Tongue (tissue), 2 donors: ENCODE measurements around the gene PAPSS2. TPM values are rescaled to one million over a fixed set of nuclear protein-coding genes. Genes with fewer than 3 reads are reported as not detected.
A peak's percentile ranks its signal among the peaks of the same experiment; 100 is the strongest.

Experiments used
- DNase-seq: peaks from one replicate; pipeline ENCODE4 v3.0.0-alpha.2; 2015
- total RNA-seq: library from RNA; depleted of rRNA; stranded (reverse); fragments of >200 nt; gene quantifications from one replicate; pipeline ENCODE4 v1.2.3, GENCODE V29; 2014

PAPSS2 gene
- total RNA-seq, 1 donor from 2014 or later: 19.8 TPM

GRCh38 chr10:87750817-87751216 lies 91.1 kb downstream of the PAPSS2 start:
- DNase-seq: no peak

DNA sequence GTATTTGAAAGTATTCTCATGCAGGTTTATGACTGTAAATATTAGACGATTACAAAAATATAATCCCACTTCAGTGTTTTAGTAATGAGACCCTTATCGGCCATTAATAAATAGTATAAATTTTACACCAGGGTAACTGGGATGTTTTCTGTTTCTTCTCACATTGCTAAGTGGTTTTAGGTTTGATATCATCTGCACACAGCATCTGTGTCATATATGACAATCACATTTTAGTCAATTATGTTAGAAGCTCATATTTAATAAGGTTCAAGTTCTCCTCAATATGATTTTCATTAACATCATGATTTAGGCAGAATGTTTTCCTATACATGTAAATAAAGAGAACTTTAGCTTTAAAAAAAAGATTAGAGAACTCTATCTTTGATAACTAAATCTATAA lies 91.6 kb downstream of the PAPSS2 start:
- no peak for DNase-seq

GRCh38 chr10:87752566-87752965 lies 92.9 kb downstream of the PAPSS2 start:
- DNase-seq: no peak

GRCh38 chr10:87753995-87754866 lies 94.6 kb downstream of the PAPSS2 start:
- no peak for DNase-seq

DNA sequence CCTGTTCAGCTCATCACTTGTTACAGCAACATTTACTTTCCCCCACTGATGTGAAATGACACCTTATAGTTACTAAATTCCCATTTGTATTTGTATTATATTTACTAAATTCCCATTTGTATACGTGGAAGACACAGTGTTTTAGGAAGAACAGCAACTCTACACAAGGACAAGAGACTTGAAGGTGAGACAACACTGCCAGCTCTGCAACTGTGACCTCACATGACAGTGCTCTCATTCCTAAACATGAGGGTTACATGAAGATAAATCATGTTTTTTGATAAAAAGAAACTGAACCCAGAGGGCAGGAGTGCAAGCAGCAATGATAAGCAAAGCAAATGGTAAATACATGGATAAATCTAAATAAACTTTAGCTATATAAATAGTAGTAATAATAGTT lies 98.0 kb downstream of the PAPSS2 start:
- no peak for DNase-seq

- DNase-seq: no peak
These were observed 99.9 kb downstream of the PAPSS2 start for GRCh38 chr10:87759551-87759950.

DNA sequence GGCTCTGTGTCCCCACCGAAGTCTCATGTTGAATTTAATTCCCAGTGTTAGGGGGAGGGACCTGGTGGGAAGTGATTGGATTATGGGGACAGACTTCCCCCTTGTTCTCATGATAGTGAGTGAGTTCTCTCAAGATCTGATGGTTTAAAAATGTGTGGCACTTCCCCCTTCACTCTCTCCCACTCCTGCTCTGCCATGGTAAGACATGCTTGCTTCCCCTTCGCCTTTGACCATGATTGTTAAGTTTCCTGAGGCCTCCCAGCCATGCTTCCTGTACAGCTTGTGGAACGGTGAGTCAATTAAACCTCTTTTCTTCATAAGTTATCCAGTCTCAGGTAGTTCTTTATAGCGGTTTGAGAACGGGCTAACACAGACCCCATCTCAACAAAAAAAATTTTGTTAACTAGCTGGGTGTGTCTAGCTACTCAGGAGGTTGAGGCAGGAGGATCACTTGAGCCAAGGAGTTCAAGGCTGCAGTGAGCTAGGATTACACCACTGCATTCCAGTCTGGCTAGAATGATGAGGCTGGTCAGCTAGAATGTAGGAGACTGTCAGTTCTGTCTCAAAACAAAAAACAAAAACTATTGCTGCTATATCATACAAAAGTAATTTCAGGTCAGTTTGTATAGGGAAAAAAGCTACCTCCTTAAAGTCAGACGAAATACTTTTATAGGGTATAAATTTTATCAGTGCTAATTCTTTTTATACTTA lies 100.7 kb downstream of the PAPSS2 start:
- DNase-seq: no peak

- no peak for DNase-seq
These were observed 101.5 kb downstream of the PAPSS2 start for GRCh38 chr10:87761153-87761552.

GRCh38 chr10:87761892-87762291 lies 102.2 kb downstream of the PAPSS2 start:
- DNase-seq: no peak

- no peak for DNase-seq
These were observed 103.6 kb downstream of the PAPSS2 start for GRCh38 chr10:87763086-87763861.

GRCh38 chr10:87764072-87764934 lies 104.6 kb downstream of the PAPSS2 start:
- DNase-seq: no peak

DNA sequence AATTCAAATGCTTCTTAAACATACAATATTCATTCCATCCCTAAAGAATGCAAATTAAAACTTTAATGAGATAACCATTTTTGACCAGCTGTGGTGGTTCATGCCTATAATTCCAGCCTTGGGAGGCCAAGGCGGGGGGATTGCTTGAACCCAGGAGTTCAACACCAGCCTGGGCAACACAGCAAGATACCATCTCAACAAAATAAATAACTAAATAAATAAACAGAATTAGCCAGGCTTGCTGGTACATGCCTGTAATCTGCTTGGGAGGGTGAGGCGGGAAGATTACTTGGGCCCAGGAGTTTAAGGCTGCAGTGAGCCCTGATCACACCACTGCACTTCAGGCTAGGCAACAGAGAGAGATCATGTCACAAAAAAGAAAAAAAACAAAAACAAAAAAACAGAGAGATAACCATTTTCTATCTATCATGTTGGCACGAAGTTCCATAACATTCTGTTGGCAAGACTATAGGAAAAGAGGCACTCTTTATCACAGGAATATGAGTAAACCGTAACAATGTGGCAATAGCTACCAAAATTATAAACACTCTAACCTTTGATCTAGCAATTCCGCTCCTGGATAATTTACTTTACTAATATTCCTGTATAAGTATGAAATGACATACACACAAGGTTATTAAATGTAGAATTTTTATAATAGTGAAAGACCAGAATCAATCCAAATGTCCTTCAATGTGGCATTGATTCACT lies 106.1 kb downstream of the PAPSS2 start:
- DNase-seq: no peak

- DNase-seq: no peak
These were observed 107.6 kb downstream of the PAPSS2 start for GRCh38 chr10:87767253-87767652.

- DNase-seq: peak; percentile 55
These were observed 112.3 kb downstream of the PAPSS2 start for GRCh38 chr10:87771871-87772500.

GRCh38 chr10:87775766-87776165 lies 116.1 kb downstream of the PAPSS2 start:
- DNase-seq: no peak

DNA sequence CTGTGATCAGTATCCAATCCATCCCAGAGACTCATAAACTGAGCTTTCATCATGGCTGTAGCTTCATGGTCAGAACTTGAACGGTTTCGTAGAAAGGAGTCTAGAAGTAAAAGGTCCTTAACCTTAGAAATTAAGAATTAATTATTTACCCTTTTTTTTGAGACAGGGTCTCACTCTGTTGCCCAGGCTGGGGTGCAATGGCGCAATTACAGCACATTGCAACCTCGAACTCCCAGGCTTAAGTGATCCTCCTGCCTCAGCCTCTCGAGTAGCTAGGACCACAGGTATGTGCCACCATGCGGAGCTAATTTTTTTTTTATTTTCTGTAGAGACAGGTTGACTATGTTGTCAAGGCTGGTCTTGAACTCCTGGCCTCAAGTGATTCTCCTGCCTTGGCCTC lies 116.7 kb downstream of the PAPSS2 start:
- DNase-seq: no peak

GRCh38 chr10:87781545-87781944 lies 121.9 kb downstream of the PAPSS2 start:
- no peak for DNase-seq

GRCh38 chr10:87782721-87783120 lies 123.0 kb downstream of the PAPSS2 start:
- no peak for DNase-seq

- no peak for DNase-seq
These were observed 126.7 kb downstream of the PAPSS2 start for GRCh38 chr10:87786421-87786820.

GRCh38 chr10:87790185-87790584 lies 130.5 kb downstream of the PAPSS2 start:
- DNase-seq: no peak

- no peak for DNase-seq
These were observed 134.6 kb downstream of the PAPSS2 start for GRCh38 chr10:87794285-87794684.
